Measurements from ENCODE around the gene GDAP1L1. TPM values are rescaled to one million over a fixed set of nuclear protein-coding genes. Genes with fewer than 3 reads are reported as not detected.
A peak's percentile ranks its signal among the peaks of the same experiment; 100 is the strongest.

The GDAP1L1 gene
- polyA plus RNA-seq, 3 donors: not detected

DNA sequence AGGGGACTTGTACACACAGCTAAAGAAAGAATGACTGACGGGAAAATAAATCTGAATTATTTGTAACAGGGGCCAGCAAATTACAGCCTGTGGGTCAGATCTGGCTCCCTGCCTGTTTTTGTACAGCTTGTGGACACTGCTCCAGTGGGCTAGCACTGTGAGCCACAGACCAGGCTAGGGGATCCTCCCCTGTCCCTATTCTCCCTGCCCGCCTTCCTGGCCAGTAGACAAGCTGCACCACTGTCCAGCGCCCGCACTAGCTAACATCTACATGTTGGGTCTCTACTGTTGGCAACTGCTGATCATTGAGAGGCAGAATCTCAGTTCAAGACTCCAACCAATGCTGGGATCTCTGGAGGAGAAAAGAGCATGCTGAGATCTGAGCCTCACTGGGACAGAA, 47.2 kb upstream of the GDAP1L1 start:
- Histone ChIP-seq H3K4me1 (ENCODE audit: control insufficient read depth in 1 of 2, insufficient read depth in 2 of 2, low read length in 2 of 2) (peaks cover 3 to 7% of the 10 kb centered on the region in 2 donors), H2AFZ (ENCODE audit: insufficient read depth, low read depth, low read length, poor library complexity, severe bottlenecking) (no peak overlapping the region), H3K27ac (ENCODE audit: low read depth in 1 of 2, low read length in 2 of 2) (no peak overlapping the region), H3K4me2 (replicated peaks; ENCODE audit: extremely low read depth, low read length, poor library complexity, severe bottlenecking) (no peak overlapping the region), H4K20me1 (ENCODE audit: insufficient read depth, low read length) (peaks cover 94% of the 10 kb centered on the region), H3K9me3 (replicated peaks in 1 of 2; ENCODE audit: control insufficient read depth in 1 of 2, insufficient read depth in 1 of 2, low read length in 2 of 2) (no peaks in the 10 kb centered on the region), H3K79me2 (ENCODE audit: insufficient read depth, low read length) (peaks cover 61% of the 10 kb centered on the region), H3K4me3 (replicated peaks in 1 of 3; ENCODE audit: low read depth in 2 of 3, low read length in 3 of 3) (no peak overlapping the region), H3K27me3 (ENCODE audit: control insufficient read depth in 2 of 2, insufficient read depth in 2 of 2, low read length in 2 of 2) (no peaks in the 10 kb centered on the region), H3K9ac (ENCODE audit: insufficient read depth, low read length, poor library complexity, severe bottlenecking) (no peak overlapping the region), H3K36me3 (replicated peaks in 1 of 2; ENCODE audit: control insufficient read depth in 1 of 2, insufficient read depth in 2 of 2, low read length in 2 of 2) (peaks cover 74 to 89% of the 10 kb centered on the region in 2 donors)
- no peak overlapping the region for H3K4me3 Mint-ChIP-seq
- H3K27ac Mint-ChIP-seq: peak overlapping the region in 2 of 7 donors; percentile 33 to 35
- DNase-seq: no peak
- 100% methylated on average over 3 of the region's 4 CpGs for WGBS (ENCODE audit: insufficient coverage)
- no peaks in the 10 kb centered on the region for H3K9me3 Mint-ChIP-seq
- TF ChIP-seq CTCF (IDR thresholded peaks at IDR 0.05): no peak
- intact Hi-C loops (cut with micrococcal nuclease): loop anchor here (10.0 kb wide), 2 partner anchors 685 to 745 kb away; partner anchors contain the start of genes SRSF6 (in 1 of the 2) and YWHAB (in 1 of the 2)
- no peaks in the 10 kb centered on the region for H3K27me3 Mint-ChIP-seq (ENCODE audit: low read depth in 3 of 3)
- H3K36me3 Mint-ChIP-seq: peaks cover 72 to 88% of the 10 kb centered on the region in 2 donors
- peaks cover 3% of the 10 kb centered on the region for H3K4me1 Mint-ChIP-seq

DNA sequence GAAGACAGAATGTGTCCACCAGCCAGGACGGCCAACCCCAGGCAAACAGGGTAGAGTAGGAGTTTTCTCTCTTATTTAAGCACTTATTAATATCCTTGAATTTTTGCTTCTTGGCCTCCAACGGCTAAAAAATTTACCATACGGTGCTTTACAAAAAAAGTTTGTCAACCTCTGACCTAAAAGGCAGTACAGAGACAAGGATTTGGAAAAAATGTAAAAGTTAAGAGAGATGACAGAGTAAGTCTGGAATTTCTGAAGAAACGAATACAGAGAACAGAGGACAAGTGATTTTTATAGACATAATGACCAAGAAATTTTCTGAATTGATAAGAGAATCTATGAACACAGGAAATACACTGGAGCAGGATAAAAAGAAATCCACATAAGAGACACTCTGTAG, 46.7 kb upstream of the GDAP1L1 start:
- no peak for DNase-seq
- TF ChIP-seq CTCF (IDR thresholded peaks at IDR 0.05): no peak
- Mint-ChIP-seq H3K27ac (peak overlapping the region in 1 of 7 donors; percentile 60), H3K9me3 (no peaks in the 10 kb centered on the region), H3K4me3 (no peak overlapping the region), H3K4me1 (peaks cover 3% of the 10 kb centered on the region), H3K36me3 (peaks cover 76 to 90% of the 10 kb centered on the region in 2 donors), H3K27me3 (ENCODE audit: low read depth in 3 of 3) (no peaks in the 10 kb centered on the region)
- H3K4me2 ChIP-seq (replicated peaks; ENCODE audit: extremely low read depth, low read length, poor library complexity, severe bottlenecking): no peak overlapping the region
- H3K4me1 ChIP-seq (ENCODE audit: control insufficient read depth in 1 of 2, insufficient read depth in 2 of 2, low read length in 2 of 2): peaks cover 3 to 8% of the 10 kb centered on the region in 2 donors
- H3K79me2 ChIP-seq (ENCODE audit: insufficient read depth, low read length): peaks cover 66% of the 10 kb centered on the region
- H3K27me3 ChIP-seq (ENCODE audit: control insufficient read depth in 2 of 2, insufficient read depth in 2 of 2, low read length in 2 of 2): no peaks in the 10 kb centered on the region
- H3K36me3 ChIP-seq (replicated peaks in 1 of 2; ENCODE audit: control insufficient read depth in 1 of 2, insufficient read depth in 2 of 2, low read length in 2 of 2): peaks cover 79 to 93% of the 10 kb centered on the region in 2 donors
- H3K27ac ChIP-seq (ENCODE audit: low read depth in 1 of 2, low read length in 2 of 2): no peak overlapping the region
- H2AFZ ChIP-seq (ENCODE audit: insufficient read depth, low read depth, low read length, poor library complexity, severe bottlenecking): no peak overlapping the region
- WGBS (ENCODE audit: insufficient coverage): no CpG with 5 or more reads among the region's 4 CpGs
- H3K9me3 ChIP-seq (replicated peaks in 1 of 2; ENCODE audit: control insufficient read depth in 1 of 2, insufficient read depth in 1 of 2, low read length in 2 of 2): no peaks in the 10 kb centered on the region
- H3K9ac ChIP-seq (ENCODE audit: insufficient read depth, low read length, poor library complexity, severe bottlenecking): no peak overlapping the region
- no peak overlapping the region for H3K4me3 ChIP-seq (replicated peaks in 1 of 3; ENCODE audit: low read depth in 2 of 3, low read length in 3 of 3)
- peaks cover 95% of the 10 kb centered on the region for H4K20me1 ChIP-seq (ENCODE audit: insufficient read depth, low read length)
- intact Hi-C loops (cut with micrococcal nuclease): loop anchor here in 1 of 2 donors (10.0 kb wide), 1 partner anchor 684 kb away; the partner anchor contains the start of gene YWHAB

Data from CD14-positive monocyte (primary cell).